Tibial nerve (tissue), 4 donors: Measurements from ENCODE around the gene ARHGAP6.

Source experiments
- CTCF ChIP-seq, 5 experiments: fragments of 200-600 bp in 3 of 5; fragments of 450-650 bp in 2 of 5; sonication (generic) in 3 of 5; IDR thresholded peaks; one replicate each; pipeline ENCODE4 v1.5.1; 2016 to 2019; ENCODE audit warnings: antibody characterized with exemption in 5 of 5, mild to moderate bottlenecking in 3 of 5, moderate library complexity in 2 of 5
- EP300 ChIP-seq, 2 donors: sonication (generic); formaldehyde crosslinking; IDR thresholded peaks; one replicate each; pipeline ENCODE4 v1.6.1; 2017; ENCODE audit warnings: antibody characterized with exemption in 2 of 2, mild to moderate bottlenecking in 1 of 2
- POLR2A ChIP-seq, 2 donors: fragments of 450-650 bp; IDR thresholded peaks; one replicate each; pipeline ENCODE4 v1.6.1; 2017; ENCODE audit warnings: antibody characterized with exemption in 2 of 2, mild to moderate bottlenecking in 2 of 2, moderate library complexity in 2 of 2

GRCh38 chrX:11111037-11111851, 554.5 kb downstream of the ARHGAP6 start, which contains the start of gene HCCS:
- peak in 1 of 5 experiments; percentile 3 for TF ChIP-seq CTCF (IDR thresholded peaks at IDR 0.05)
- TF ChIP-seq POLR2A (IDR thresholded peaks at IDR 0.05): peak in 1 of 2 donors; percentile 66
- peak; percentile 44 to 85 for TF ChIP-seq EP300 (IDR thresholded peaks at IDR 0.05)
